ENCODE measurements around the gene RER1. TPM values are rescaled to one million over a fixed set of nuclear protein-coding genes. Genes with fewer than 3 reads are reported as not detected.

Gene RER1
- total RNA-seq, 1 donor from 2014 or later: 40.1 TPM

DNA sequence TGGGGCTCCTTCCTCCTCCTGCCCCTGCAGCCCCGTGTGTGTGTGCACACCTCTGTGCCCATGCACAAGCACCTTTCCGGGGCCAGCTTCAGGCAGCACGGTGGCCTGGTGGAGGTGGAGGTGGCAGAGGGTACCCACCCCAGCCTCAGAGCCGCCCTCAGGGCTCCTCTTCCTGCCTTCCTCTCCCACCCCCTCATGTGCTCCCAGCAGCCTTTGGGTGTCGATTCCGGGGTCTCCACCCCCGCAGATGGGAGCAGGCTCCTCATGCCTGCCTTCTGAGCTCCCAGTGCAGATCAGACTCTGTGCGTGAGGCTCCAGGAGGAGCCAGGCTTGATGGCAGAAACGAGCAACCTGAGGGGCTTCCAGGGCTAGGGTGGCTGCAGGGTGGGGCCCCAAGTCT lies 55.2 kb downstream of the RER1 start:
- DNase-seq: no peak

DNA sequence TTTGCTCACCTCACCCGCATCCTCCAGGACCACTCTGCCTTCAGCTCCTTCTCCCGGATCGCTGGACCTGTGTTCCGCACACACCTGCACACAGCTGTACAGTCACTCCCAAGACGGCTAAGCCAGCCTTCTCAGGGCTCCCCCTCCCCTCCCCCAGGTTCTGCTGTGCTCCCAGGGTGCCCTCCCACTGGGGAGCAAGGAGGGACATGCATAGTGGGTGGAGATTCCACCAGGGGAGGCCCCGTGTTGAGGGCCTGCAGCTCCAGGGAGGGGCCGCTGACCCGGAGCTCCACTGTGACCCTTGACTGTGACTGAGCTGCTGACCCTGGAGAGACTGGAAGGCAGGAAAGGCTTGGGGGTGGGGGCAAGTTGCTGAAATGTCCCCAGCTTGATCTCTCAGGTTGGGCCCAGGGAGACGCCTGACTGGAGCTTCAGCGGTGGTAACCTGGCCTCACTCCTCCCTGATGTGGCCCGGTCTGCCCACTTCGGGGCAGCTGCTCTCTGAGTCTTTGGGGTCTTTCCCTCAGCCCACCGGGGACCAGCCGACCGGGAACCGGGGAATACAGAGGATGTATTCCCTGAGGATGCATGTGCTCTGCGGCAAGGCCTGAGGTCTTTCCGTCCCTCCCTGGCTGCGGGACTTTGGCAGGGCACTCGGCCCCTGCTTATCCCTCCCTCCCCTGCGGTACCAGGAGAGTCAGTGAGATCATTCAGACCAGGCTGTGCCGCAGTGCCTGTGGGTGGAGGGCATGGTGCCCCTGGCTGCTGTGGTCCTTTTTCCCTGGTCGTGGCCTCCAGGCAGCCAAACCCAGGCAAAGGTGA lies 55.8 kb downstream of the RER1 start:
- DNase-seq: no peak

DNA sequence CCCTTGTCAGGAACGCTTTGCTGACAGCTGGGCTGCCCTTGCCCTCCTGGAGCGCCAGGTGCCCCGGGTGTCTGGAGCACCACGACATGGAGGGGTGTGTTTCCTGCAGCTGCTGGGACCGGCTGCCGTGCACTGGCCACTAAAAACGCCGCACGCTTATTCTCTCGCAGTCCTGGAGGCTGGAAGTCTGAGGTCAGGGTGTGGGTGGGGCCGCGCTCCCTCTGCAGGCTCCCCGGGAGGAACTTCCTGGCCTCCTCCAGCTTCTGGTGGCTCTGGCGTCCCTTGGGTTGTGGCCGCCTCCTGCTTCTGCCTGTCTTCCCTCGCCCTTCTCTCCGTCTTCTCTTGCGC lies 56.4 kb downstream of the RER1 start:
- DNase-seq: no peak

DNA sequence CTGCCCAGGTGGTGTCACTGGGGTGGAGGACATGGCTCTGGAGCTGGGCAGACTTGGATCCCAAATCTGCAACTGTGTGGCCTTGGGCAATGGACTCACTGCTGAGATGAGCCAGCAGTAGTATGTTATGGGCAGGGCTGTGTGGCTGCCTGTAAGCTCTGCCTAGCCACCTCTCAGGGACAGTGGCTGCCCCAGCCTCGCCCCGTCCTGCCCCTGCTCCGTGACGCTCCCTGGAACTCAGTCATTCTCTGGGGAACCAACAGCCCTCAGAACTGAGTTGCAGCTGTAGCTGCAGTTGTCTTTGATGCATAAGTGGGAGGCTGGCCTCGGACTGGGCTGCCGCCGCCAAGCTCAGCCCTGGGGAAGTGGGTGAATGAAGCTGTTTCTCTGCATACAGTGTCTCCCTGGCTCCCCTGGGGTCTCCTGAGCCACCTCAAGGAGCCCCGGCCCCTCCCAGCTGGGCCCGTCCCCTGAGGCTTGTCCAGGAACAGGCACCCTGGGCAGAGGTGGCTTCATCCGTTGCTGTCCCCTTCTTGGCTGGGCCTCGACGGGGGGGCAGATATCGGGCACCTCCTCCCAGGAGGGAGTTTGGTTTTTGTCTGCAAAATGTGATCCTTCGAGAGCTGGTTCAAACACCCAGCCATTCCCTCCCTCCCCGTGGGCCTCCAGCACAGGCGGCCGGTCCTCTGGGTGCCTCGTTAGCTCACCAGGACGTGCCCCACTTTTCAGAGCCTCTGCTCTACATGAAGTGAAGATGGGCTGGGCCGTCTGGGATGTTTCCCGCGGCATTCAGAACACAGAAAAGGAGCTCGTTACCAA lies 58.2 kb downstream of the RER1 start:
- DNase-seq: no peak

DNA sequence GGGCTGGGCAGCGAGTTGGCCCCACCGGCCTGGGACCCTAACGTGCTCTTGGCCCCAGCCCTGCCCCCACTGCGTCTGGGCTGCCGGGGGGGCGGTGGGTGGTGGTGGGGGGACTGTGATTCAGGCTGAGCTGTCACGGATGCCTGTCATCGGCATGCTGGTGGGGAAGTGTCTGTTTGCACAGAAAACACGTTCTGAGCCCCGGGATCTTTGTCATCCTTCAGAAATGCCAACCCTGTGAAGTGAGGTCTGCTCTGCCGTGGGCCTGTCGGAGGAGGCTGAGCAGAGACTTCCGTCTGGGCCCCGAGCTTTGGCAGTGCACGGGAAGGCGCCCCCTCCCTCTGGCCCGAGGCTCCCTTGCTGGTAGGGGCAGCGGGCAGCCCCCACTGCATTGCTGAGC lies 60.1 kb downstream of the RER1 start:
- DNase-seq: no peak

DNA sequence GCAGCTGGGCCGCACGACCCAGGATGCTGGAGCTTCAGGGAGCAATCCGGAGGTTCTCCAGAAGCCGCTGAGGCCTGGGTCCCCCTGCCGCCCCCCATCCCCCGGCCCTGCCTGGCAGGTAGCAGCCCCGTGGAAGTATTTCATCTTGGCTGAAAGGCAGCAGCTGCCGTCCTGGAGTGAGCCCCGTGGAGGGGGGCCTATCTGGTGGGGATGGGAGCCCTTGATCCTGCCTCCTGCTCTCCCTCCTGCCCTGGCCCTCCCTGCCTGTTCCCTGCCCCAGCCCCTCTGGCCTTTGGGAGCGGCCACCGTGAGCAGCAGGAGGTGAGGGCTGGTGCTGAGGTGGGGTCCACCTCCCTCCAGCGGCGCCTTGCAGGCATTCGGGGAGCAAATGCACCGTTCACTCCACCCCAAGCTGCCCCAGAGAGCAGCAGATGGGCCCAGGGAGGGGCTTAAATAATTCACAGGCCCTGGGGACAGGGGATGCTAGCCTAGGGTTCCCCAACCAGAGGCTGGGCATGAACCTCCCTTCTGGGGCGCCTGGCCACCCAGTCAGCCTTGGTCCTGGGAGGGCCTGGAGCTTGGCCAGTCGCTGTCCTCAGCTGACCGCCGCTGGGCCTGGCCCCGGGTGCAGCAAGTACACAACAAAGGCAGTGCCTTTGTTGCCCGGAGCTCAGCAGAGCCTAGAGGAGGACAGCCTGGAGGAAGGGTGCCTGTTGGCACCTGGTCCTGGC lies 60.7 kb downstream of the RER1 start:
- DNase-seq: no peak

DNA sequence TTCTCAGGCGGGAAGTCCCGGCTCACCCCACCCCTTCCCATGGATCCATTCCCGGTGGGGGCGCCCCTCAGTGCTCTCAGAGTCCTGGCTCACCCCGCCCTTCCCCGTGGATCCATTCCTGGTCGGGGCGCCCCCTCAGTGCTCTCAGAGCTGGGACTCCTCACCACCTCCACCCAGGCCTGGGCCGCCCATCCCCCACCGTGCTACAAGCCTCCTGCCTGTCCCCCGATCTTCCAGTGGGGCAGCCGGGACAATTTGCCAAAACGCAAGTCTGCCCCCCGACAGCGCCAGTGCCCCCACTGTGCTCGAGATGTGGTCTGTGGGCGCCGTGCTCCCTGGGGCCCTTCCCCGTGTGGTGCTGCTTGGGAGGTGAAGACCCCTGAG lies 61.3 kb downstream of the RER1 start:
- no peak for DNase-seq

DNA sequence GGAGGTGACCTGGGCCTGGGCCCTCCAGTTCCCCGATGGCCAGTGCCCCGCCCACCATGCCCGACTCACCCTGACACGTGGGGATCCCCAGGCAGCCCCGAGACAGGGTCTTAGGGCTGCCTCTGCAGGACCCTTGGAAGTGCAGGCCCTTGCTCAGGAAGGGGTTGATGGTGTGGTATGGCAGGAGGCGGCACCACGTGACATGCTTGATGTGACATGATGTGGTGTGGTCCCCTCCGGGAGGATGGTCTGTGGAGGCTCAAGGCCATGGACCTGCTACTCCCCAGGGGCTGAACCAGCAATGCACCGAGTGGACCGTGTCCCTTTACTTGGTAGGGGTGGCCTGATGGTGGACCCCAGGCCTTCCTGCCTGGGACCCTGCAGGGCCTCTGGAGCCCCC lies 62.6 kb downstream of the RER1 start:
- DNase-seq: no peak

Other genes with a start within 250 kb of the RER1 start
- 15.5 TPM for gene FAAP20, start 197.1 kb upstream of the RER1 start, total RNA-seq
- gene SKI, start 163.5 kb upstream of the RER1 start, total RNA-seq: 28.4 TPM
- 10.3 TPM for gene MORN1, start 287 bp upstream of the RER1 start, total RNA-seq
- gene PEX10, start 20.7 kb downstream of the RER1 start, total RNA-seq: 15.8 TPM
- gene PLCH2, start 84.4 kb downstream of the RER1 start, total RNA-seq: 15.3 TPM
- gene PANK4, start 134.8 kb downstream of the RER1 start, total RNA-seq: 24.1 TPM
- gene HES5, start 138.4 kb downstream of the RER1 start, total RNA-seq: 1.5 TPM
- 18.1 TPM for gene TNFRSF14, start 164.5 kb downstream of the RER1 start, total RNA-seq
- 7.3 TPM for gene PRXL2B, start 194.9 kb downstream of the RER1 start, total RNA-seq
- 1.3 TPM for gene MMEL1, start 241.2 kb downstream of the RER1 start, total RNA-seq